Measurements from ENCODE around the gene DNAJC9. TPM values are rescaled to one million over a fixed set of nuclear protein-coding genes. Genes with fewer than 3 reads are reported as not detected.

The DNAJC9 gene
- polyA plus RNA-seq, 1 donor from 2014 or later, result 88.0 TPM

DNA sequence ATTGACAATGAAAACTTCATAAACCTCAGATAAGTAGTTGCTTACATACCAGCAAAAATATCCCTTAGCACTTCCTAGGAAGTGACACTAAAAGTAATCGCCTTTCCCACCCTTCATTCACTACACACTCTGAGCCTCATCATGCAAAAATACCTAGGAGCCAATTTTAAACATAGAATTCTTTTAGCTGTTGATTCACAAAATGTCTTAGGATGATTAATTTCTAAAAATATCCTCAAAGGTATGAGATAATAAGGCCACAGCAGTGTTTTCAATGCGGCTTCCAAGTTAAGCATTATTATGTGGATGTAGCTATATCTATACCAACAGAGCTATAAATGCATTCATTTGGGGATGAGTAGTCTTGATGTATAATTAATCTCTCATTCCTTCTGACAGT is 13.2 kb downstream of the DNAJC9 start:
- no peaks in the 10 kb centered on the region for H3K9me2 ChIP-seq (ENCODE audit: insufficient read depth, low read length)
- H3K9me3 ChIP-seq (ENCODE audit: low read length), result no peaks in the 10 kb centered on the region
- H4K20me1 ChIP-seq (ENCODE audit: insufficient read depth), result no peaks in the 10 kb centered on the region
- no peak overlapping the region for H2AFZ ChIP-seq (ENCODE audit: low read depth, low read length)
- no peaks in the 10 kb centered on the region for H3K36me3 ChIP-seq (ENCODE audit: insufficient read depth, low read length)
- H3K27ac ChIP-seq (ENCODE audit: low read length), result no peak overlapping the region
- H3K4me3 ChIP-seq (ENCODE audit: low read length), result no peak overlapping the region
- no peaks in the 10 kb centered on the region for H3K27me3 ChIP-seq (ENCODE audit: insufficient read depth, low read depth, low read length)
- H3K9ac ChIP-seq (ENCODE audit: low read length), result no peak overlapping the region
- H3F3A ChIP-seq (ENCODE audit: insufficient read depth, low read length, poor library complexity, severe bottlenecking), result no peaks in the 10 kb centered on the region
- no peak overlapping the region for H3K4me2 ChIP-seq (ENCODE audit: low read length)
- no peaks in the 10 kb centered on the region for H3K79me2 ChIP-seq (replicated peaks; ENCODE audit: insufficient read depth, low read length)
- TF ChIP-seq EP300 (conservative IDR thresholded peaks at IDR 0.05; ENCODE audit: poor library complexity, severe bottlenecking) (no peak), EZH2 (IDR thresholded peaks at IDR 0.05; ENCODE audit: borderline replicate concordance, insufficient read depth, low read length, poor library complexity, severe bottlenecking) (no peak), REST (IDR thresholded peaks at IDR 0.05; ENCODE audit: borderline replicate concordance) (no peak), RAD21 (conservative IDR thresholded peaks at IDR 0.05) (no peak), POLR2AphosphoS5 (IDR thresholded peaks at IDR 0.05) (no peak), SMC3 (conservative IDR thresholded peaks at IDR 0.05; ENCODE audit: poor library complexity) (no peak)
- TF ChIP-seq, protein P1, sequence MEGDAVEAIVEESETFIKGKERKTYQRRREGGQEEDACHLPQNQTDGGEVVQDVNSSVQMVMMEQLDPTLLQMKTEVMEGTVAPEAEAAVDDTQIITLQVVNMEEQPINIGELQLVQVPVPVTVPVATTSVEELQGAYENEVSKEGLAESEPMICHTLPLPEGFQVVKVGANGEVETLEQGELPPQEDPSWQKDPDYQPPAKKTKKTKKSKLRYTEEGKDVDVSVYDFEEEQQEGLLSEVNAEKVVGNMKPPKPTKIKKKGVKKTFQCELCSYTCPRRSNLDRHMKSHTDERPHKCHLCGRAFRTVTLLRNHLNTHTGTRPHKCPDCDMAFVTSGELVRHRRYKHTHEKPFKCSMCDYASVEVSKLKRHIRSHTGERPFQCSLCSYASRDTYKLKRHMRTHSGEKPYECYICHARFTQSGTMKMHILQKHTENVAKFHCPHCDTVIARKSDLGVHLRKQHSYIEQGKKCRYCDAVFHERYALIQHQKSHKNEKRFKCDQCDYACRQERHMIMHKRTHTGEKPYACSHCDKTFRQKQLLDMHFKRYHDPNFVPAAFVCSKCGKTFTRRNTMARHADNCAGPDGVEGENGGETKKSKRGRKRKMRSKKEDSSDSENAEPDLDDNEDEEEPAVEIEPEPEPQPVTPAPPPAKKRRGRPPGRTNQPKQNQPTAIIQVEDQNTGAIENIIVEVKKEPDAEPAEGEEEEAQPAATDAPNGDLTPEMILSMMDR (IDR thresholded peaks at IDR 0.05; ENCODE audit: poor library complexity, severe bottlenecking), result no peak

DNA sequence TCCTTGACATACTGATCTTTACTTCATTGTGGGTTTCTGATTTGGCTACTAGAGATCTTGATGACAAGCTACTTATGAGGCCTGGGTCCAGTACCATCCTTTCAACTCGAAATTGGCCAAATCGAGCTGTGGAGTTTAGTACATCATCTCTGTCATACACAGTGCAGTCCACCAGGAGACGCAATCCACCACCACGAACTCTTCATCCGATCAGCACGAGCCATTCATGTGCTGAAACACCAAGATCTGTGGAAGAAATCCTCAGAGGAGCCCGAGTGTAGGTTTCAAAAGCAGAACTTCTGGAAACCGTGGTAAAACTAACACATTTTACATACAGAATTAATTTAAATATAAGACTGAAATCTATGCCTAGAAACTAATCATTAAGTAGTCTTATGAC is 14.2 kb downstream of the DNAJC9 start:
- H3K9me3 ChIP-seq (ENCODE audit: low read length), result no peaks in the 10 kb centered on the region
- H3K36me3 ChIP-seq (ENCODE audit: insufficient read depth, low read length), result no peaks in the 10 kb centered on the region
- no peak overlapping the region for H3K9ac ChIP-seq (ENCODE audit: low read length)

More for the DNA sequence above, 14.2 kb downstream of the DNAJC9 start:
- H3K4me2 ChIP-seq (ENCODE audit: low read length), result no peak overlapping the region
- no peak overlapping the region for H2AFZ ChIP-seq (ENCODE audit: low read depth, low read length)
- H3K79me2 ChIP-seq (replicated peaks; ENCODE audit: insufficient read depth, low read length), result no peaks in the 10 kb centered on the region
- no peaks in the 10 kb centered on the region for H4K20me1 ChIP-seq (ENCODE audit: insufficient read depth)
- H3F3A ChIP-seq (ENCODE audit: insufficient read depth, low read length, poor library complexity, severe bottlenecking), result no peaks in the 10 kb centered on the region
- no peaks in the 10 kb centered on the region for H3K9me2 ChIP-seq (ENCODE audit: insufficient read depth, low read length)
- no peak overlapping the region for H3K27ac ChIP-seq (ENCODE audit: low read length)
- no peaks in the 10 kb centered on the region for H3K27me3 ChIP-seq (ENCODE audit: insufficient read depth, low read depth, low read length)
- no peak overlapping the region for H3K4me3 ChIP-seq (ENCODE audit: low read length)
- TF ChIP-seq SMC3 (conservative IDR thresholded peaks at IDR 0.05; ENCODE audit: poor library complexity) (no peak), EP300 (conservative IDR thresholded peaks at IDR 0.05; ENCODE audit: poor library complexity, severe bottlenecking) (no peak), TAF1 (IDR thresholded peaks at IDR 0.05; ENCODE audit: low read depth) (no peak), RAD21 (conservative IDR thresholded peaks at IDR 0.05) (no peak), POLR2AphosphoS5 (IDR thresholded peaks at IDR 0.05) (no peak), MXI1 (conservative IDR thresholded peaks at IDR 0.05; ENCODE audit: poor library complexity, severe bottlenecking) (no peak), REST (IDR thresholded peaks at IDR 0.05; ENCODE audit: borderline replicate concordance) (no peak), EZH2 (IDR thresholded peaks at IDR 0.05; ENCODE audit: borderline replicate concordance, insufficient read depth, low read length, poor library complexity, severe bottlenecking) (no peak)
- TF ChIP-seq, protein P1 (IDR thresholded peaks at IDR 0.05; ENCODE audit: poor library complexity, severe bottlenecking), result no peak

Data from neural cell (in vitro differentiated cells).